ENCODE measurements around the gene FRMD8. TPM values are rescaled to one million over a fixed set of nuclear protein-coding genes. Genes with fewer than 3 reads are reported as not detected.

FRMD8 gene
- total RNA-seq, 3 donors from 2014 or later (not counting 1 experiment from before 2014, with no cell fraction given) = 45.6 to 58.4 (median 57.7) TPM

DNA sequence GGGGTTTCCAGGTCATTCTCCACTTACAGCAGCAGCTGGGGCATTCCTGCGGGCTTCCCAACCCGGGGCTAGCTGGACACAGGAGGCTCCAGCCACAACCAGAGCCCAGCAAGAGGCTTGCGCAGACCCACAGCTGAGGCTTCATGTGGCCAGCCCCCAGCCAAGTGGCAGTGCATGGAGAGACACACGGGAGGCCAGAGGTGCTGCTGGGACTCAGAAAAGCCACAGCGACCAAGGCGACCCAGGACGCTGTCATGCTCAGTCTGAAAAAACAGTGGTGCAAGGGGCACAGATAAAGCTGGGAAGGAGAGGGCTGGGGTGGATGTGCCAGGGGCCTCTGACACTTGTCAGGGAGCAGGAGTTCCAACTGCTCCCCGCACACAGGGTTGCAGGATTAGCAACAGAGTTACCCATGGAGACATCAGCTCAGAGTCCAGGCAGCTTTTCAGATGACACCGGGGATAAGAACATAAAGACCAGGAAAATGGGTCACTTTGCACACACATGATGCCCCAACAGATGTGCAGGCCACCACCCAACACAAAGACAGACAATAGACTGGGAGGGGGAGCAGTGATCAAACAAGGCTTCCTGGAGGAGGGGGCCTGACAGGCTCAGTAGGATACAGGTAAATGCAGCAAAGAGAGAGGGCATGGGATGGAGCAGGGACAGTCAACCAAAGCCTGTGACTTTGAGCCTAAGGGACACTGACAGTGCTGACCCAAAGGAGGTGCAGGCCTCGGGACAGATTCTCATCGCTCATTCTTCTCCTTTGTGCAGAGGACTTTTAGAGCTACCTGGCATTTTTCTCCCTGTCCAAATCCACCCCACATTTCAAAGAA lies 29.3 kb downstream of the FRMD8 start:
- peak overlapping the region in 1 of 2 donors; percentile 100 for H3K27ac Mint-ChIP-seq
- no peaks in the 10 kb centered on the region for H3K36me3 Mint-ChIP-seq
- H3K9me3 ChIP-seq (ENCODE audit: control insufficient read depth, insufficient read depth, low read length) = no peaks in the 10 kb centered on the region
- ATAC-seq (no peak), DNase-seq (no peak)
- TF ChIP-seq, protein P1, sequence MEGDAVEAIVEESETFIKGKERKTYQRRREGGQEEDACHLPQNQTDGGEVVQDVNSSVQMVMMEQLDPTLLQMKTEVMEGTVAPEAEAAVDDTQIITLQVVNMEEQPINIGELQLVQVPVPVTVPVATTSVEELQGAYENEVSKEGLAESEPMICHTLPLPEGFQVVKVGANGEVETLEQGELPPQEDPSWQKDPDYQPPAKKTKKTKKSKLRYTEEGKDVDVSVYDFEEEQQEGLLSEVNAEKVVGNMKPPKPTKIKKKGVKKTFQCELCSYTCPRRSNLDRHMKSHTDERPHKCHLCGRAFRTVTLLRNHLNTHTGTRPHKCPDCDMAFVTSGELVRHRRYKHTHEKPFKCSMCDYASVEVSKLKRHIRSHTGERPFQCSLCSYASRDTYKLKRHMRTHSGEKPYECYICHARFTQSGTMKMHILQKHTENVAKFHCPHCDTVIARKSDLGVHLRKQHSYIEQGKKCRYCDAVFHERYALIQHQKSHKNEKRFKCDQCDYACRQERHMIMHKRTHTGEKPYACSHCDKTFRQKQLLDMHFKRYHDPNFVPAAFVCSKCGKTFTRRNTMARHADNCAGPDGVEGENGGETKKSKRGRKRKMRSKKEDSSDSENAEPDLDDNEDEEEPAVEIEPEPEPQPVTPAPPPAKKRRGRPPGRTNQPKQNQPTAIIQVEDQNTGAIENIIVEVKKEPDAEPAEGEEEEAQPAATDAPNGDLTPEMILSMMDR (IDR thresholded peaks at IDR 0.05) = no peak
- H3K4me3 Mint-ChIP-seq = peak overlapping the region; percentile 92
- intact Hi-C loops (cut with micrococcal nuclease) = loop anchor here (1.0 to 5.0 kb wide), 6 partner anchors 18 to 157 kb away; partner anchors contain the start of genes FAM89B, SLC25A45 and ZNRD2
- H3K4me1 Mint-ChIP-seq = peaks cover 50 to 52% of the 10 kb centered on the region in 2 donors
- WGBS (ENCODE audit: insufficient coverage) = 78% methylated on average over 11 of the region's 11 CpGs
- no peaks in the 10 kb centered on the region for H3K27me3 ChIP-seq (ENCODE audit: control insufficient read depth, insufficient read depth, low read length)
- no peaks in the 10 kb centered on the region for H3K9me3 Mint-ChIP-seq
- H3K4me3 ChIP-seq (ENCODE audit: low read length) = no peak overlapping the region
- no peaks in the 10 kb centered on the region for H3K27me3 Mint-ChIP-seq (ENCODE audit: low read depth in 2 of 2)
- H3K27ac ChIP-seq (ENCODE audit: low read length) = no peak overlapping the region
- H3K36me3 ChIP-seq (ENCODE audit: control insufficient read depth, insufficient read depth, low read length) = peaks cover 18% of the 10 kb centered on the region
- peaks cover 53% of the 10 kb centered on the region for H3K4me1 ChIP-seq (ENCODE audit: control insufficient read depth, insufficient read depth, low read length)

DNA sequence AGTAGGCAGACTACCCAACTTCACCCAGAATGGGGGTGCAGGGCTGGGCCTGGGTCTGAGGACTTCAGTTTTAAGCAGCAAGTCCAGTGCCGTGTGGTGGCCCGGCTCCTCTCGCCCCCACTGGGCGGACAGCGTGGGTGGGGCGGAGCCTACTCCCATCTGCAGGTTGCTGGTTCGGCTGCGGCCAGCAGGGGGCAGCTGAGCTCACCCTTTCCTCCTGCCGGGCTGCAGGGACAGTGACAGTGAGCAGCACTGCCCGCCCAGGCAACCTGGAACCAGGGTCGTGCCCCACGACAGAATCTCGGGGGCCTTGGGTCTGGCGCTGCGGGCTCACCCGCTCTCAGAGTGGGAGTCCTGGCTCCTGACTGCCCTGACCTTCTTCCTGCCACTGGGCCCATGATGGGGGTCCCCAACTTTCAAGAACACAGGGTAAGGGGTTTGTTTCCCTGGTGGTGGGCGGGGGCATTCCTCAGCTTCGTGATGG lies 29.9 kb downstream of the FRMD8 start:
- peak overlapping the region; percentile 35 for H3K4me3 ChIP-seq (ENCODE audit: low read length)
- no peaks in the 10 kb centered on the region for H3K36me3 Mint-ChIP-seq
- TF ChIP-seq, protein P1 (IDR thresholded peaks at IDR 0.05) = peak; percentile 91
- peak overlapping the region; percentile 100 for H3K27ac ChIP-seq (ENCODE audit: low read length)
- H3K4me3 Mint-ChIP-seq = peak overlapping the region; percentile 92
- H3K27ac Mint-ChIP-seq = peak overlapping the region; percentile 98 to 100
- ATAC-seq (peak; percentile 44 to 65 (median 52)), DNase-seq (peak; percentile 94 to 95)
- H3K36me3 ChIP-seq (ENCODE audit: control insufficient read depth, insufficient read depth, low read length) = peaks cover 15% of the 10 kb centered on the region
- no peaks in the 10 kb centered on the region for H3K27me3 Mint-ChIP-seq (ENCODE audit: low read depth in 2 of 2)
- peaks cover 56 to 58% of the 10 kb centered on the region in 2 donors for H3K4me1 Mint-ChIP-seq
- no peaks in the 10 kb centered on the region for H3K9me3 ChIP-seq (ENCODE audit: control insufficient read depth, insufficient read depth, low read length)
- peaks cover 60% of the 10 kb centered on the region for H3K4me1 ChIP-seq (ENCODE audit: control insufficient read depth, insufficient read depth, low read length)
- no peaks in the 10 kb centered on the region for H3K9me3 Mint-ChIP-seq
- intact Hi-C loops (cut with micrococcal nuclease) = loop anchor here (1.0 to 5.0 kb wide), 6 partner anchors 17 to 156 kb away; partner anchors contain the start of genes FAM89B, SLC25A45 and ZNRD2
- no peaks in the 10 kb centered on the region for H3K27me3 ChIP-seq (ENCODE audit: control insufficient read depth, insufficient read depth, low read length)
- 4% methylated on average over 18 of the region's 18 CpGs for WGBS (ENCODE audit: insufficient coverage)

DNA sequence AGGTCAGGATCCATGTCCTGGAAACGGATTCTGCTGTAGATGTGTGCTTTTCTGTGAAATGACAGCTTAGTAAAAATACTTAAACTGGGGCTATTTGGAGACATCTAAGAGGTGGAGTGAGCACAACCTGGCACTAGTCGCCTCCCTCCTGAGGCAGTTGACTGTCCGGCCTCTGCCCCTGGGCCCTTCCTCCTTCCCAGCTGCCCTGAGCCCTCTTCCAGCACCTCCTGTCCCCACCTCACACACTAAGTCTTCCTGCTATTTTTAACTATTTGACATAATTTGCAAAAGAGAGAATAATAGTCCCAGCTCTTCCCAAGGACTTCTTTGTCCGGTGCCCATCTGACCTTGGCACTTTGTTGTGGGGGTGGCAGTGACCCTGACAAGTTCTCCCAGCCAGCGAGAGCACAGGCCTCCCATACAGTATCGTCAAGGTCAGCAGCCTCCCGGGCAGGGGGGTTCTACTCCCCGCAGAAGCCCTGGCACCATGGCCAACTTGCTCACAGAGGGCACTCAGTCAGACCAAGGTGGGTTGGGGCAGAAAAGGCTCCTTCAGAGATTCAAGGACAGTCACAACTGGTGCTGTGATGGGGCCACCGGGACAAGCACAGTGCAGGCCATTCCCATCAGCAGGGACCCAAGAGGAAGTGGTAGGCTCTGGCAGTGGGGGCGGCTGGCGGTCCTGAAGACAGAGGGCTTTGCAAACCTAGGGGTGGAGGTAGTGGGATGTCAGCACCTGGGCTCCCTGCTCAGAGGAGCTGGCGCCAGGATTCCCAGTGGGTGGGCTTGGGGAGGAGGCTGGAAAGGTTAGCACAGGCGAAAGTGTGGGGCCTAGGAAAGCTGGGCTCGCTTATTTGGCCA lies 30.6 kb downstream of the FRMD8 start:
- Mint-ChIP-seq H3K4me3 (peak overlapping the region; percentile 92), H3K27ac (peak overlapping the region; percentile 98 to 100), H3K4me1 (peaks cover 57 to 64% of the 10 kb centered on the region in 2 donors), H3K27me3 (ENCODE audit: low read depth in 2 of 2) (no peaks in the 10 kb centered on the region), H3K36me3 (no peaks in the 10 kb centered on the region), H3K9me3 (no peaks in the 10 kb centered on the region)
- TF ChIP-seq, protein P1 (IDR thresholded peaks at IDR 0.05) = no peak
- Histone ChIP-seq H3K4me1 (ENCODE audit: control insufficient read depth, insufficient read depth, low read length) (peaks cover 66% of the 10 kb centered on the region), H3K9me3 (ENCODE audit: control insufficient read depth, insufficient read depth, low read length) (no peaks in the 10 kb centered on the region), H3K27me3 (ENCODE audit: control insufficient read depth, insufficient read depth, low read length) (no peaks in the 10 kb centered on the region), H3K4me3 (ENCODE audit: low read length) (peak overlapping the region; percentile 35), H3K27ac (ENCODE audit: low read length) (peak overlapping the region; percentile 100), H3K36me3 (ENCODE audit: control insufficient read depth, insufficient read depth, low read length) (peaks cover 13% of the 10 kb centered on the region)
- no peak for ATAC-seq
- intact Hi-C loops (cut with micrococcal nuclease) = loop anchor here (1.0 to 5.0 kb wide), 6 partner anchors 16 to 155 kb away; partner anchors contain the start of genes FAM89B, SLC25A45 and ZNRD2
- DNase-seq = peak in 1 of 2 donors; percentile 56
- 11% methylated on average over 14 of the region's 14 CpGs for whole genome bisulfite sequencing (ENCODE audit: insufficient coverage)

Data from natural killer cell (primary cell).